Mucosa of gallbladder (tissue), 1 donor: Measurements from ENCODE around the gene SOAT2. TPM values are rescaled to one million over a fixed set of nuclear protein-coding genes. Genes with fewer than 3 reads are reported as not detected.
"Not testable (repeated sequence)": the region's sequence is repeated elsewhere in the genome, so short reads cannot be mapped to it uniquely, and the experiment has no call there.

Experiments used
- DNase-seq: peaks from one replicate; pipeline ENCODE4 v3.0.0-alpha.2; 2020; ENCODE audit warnings: low spot score
- total RNA-seq: library from RNA; stranded (reverse); gene quantifications from one replicate; pipeline ENCODE4 v1.2.1, GENCODE V29; 2021
- donor health status: DM: no; HTN: no; CAD: no.

The SOAT2 gene
- total RNA-seq, 1 donor from 2014 or later = 0.75 TPM

GRCh38 chr12:53079226-53080117 is 23.8 kb upstream of the SOAT2 start, which contains the start of gene SPRYD3:
Gene SPRYD3 (minus strand): TSS chr12:53079390. CDS start chr12:53079333, 57 bp downstream.
- peak; percentile 97 for DNase-seq

GRCh38 chr12:53082637-53083175 is 20.6 kb upstream of the SOAT2 start:
- DNase-seq = no peak

- no peak for DNase-seq
Observed at GRCh38 chr12:53086361-53086760, 16.9 kb upstream of the SOAT2 start.

GRCh38 chr12:53090105-53090504 is 13.2 kb upstream of the SOAT2 start:
- no peak for DNase-seq

DNA sequence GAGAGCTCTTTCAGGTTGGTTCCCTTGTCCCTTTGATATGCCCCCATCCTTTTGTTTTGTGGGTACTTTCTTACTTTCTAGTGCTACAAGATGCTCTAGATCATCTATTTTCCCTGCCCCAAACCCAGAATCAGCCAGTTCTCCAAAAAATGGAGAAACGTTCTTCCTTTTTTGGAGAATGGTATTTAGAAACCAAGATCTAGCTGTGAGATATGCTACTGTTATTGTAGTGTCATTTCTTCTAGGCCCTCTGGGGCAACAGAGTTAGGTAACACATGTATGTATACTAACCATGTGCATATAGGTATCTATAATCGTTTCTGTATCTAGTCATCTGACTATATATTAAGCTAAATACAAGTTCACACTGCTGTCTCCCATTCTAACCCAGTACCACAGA is 12.7 kb upstream of the SOAT2 start:
- DNase-seq = no peak

DNA sequence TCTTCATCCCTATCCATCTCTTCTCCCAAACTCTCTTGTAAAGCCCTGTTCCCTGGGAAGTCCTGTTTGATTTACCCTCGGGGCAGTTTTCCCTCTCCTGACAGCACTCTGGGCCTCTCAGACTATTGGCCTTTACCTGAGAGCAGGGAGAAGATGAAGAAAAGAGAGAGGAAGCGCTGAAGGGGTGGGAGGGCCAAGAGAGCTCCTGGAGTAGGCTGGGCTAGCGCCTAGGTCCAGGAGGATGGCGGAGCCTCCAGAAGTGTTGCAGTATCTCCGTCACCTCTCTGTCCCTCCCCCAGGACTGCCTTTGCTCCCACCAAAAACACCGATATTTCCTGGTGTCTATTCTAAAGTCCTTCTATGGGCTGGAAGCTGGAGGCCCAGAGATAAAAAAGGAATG is 11.5 kb upstream of the SOAT2 start:
- DNase-seq = no peak

- DNase-seq = no peak
Observed at GRCh38 chr12:53093777-53094393, 9.4 kb upstream of the SOAT2 start.

DNA sequence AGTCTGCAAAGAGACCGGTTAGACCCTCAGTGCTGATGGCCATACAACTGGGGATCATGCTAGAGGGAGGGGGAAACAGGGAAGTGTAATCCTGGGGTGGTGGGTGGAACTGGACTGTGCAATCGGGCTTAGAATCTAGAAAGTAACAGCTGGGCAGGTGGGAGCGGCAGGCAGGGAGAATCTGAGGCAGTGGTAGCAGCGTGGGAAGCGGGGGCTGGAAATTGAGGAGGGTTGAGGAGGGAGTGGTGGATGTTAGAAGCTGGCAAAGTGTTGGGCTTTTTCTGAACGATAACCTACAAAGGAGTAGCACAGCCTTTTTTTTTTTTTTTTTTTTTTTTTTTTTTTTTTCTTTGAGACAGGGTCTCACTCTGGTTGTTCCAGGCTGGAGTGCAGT is 8.9 kb upstream of the SOAT2 start:
- no peak for DNase-seq

GRCh38 chr12:53094796-53095595 is 8.3 kb upstream of the SOAT2 start:
- DNase-seq = not testable (repeated sequence)

DNA sequence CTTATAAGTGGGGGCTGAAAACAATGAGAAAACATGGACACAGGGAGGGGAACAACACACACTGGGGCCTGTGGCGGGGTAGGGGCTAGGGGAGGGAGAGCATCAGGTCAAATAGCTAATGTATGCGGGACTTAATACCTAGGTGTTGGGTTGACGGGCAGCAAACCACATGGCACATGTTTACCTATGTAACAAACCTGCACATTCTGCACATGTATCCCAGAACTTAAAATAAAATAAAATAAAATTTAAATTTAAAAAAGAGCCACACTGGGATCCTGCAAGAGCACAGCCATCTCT is 7.7 kb upstream of the SOAT2 start:
- not testable (repeated sequence) for DNase-seq

GRCh38 chr12:53096089-53096741 is 7.1 kb upstream of the SOAT2 start:
- no peak for DNase-seq

- no peak for DNase-seq
Observed at GRCh38 chr12:53096759-53097158, 6.5 kb upstream of the SOAT2 start.

- no peak for DNase-seq
Observed at GRCh38 chr12:53097207-53097563, 6.1 kb upstream of the SOAT2 start.

DNA sequence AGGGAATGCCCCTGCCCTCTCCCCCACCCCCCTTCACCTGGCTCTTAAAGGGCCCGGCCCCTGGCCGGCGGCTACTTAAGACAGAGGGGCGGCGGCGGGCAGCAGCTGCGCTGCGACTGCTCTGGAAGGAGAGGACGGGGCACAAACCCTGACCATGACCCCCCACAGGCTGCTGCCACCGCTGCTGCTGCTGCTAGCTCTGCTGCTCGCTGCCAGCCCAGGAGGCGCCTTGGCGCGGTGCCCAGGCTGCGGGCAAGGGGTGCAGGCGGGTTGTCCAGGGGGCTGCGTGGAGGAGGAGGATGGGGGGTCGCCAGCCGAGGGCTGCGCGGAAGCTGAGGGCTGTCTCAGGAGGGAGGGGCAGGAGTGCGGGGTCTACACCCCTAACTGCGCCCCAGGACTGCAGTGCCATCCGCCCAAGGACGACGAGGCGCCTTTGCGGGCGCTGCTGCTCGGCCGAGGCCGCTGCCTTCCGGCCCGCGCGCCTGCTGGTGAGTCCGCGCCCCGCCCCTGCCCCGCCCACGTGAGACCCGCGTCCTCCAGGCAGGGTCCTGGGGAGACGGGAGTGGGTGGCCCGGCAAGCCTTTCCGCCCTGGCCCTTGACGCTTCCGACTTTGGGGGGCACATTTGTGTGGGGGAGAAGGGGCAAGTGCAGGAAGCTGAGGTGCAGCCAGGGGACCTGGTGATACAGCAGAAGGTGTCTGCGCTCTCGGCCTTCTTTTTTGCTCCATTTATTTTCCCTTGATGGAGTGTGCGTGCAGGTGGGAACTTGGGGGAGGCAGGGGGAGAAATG is 5.5 kb upstream of the SOAT2 start, which contains the start of gene IGFBP6:
TSS of gene IGFBP6 (plus strand) at position 104 of the 790 bp plus-strand sequence. CDS start at position 155, 51 bp downstream.
- DNase-seq = no peak

GRCh38 chr12:53098354-53098981 is 4.8 kb upstream of the SOAT2 start:
- DNase-seq = no peak

DNA sequence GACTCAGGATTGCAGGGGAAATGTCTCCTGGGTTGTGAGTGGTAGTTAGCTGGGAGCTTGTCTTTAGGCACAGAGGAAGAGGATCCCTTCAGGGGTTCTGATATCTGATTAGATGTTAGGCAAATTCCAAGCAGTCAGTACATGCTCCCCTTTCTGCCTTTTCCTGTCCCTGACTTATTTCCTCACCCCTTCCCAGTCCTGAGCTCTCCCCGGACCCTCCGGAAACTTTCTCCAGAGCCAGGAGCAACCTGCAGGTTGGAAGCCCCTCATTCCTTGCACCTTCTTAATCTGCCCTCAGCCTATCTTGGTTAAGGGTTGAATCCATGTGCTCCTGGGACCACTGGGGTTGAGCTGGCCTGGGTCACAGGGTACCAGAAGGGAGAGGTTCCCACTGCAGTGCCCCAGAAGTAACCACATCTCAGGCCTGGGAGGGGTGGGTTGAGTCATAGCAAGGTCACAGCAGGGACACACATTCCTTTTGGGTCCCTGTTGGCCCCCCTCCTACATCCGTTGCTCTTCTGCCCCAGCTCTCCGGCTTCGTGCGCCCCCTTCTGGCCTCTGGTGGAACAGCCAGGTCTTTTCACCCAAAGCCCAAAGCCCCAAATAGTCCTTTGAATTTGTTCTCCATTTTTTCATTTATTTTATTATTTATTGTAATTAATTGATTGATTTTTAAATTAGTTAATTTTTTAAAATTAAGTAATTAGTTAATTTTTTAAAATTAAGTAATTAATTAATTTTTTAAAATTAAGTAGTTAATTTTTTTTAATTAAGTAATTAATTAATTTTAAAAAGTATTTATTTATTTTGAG is 4.0 kb upstream of the SOAT2 start:
- DNase-seq = peak; percentile 89

- no peak for DNase-seq
Observed at GRCh38 chr12:53100466-53101151, 2.7 kb upstream of the SOAT2 start.

- DNase-seq = no peak
Observed at GRCh38 chr12:53101266-53101665, 2.0 kb upstream of the SOAT2 start.
